ENCODE results near the gene KRTAP10-3. TPM values are rescaled to one million over a fixed set of nuclear protein-coding genes. Genes with fewer than 3 reads are reported as not detected.
A peak's percentile ranks its signal among the peaks of the same experiment; 100 is the strongest.

The KRTAP10-3 gene
- total RNA-seq (not detected), polyA plus RNA-seq (not detected)

- ATAC-seq (no peak), FAIRE-seq (no peak), DNase-seq (no peak)
- TF ChIP-seq CTCF (IDR thresholded peaks at IDR 0.05), result no peak
- Histone ChIP-seq H3K36me3 (no peaks in the 10 kb centered on the region), H3K4me3 (no peak within 1 kb of the TSS), H3K27me3 (peaks cover 0 to 15% (median 0%) of the 10 kb centered on the region in 4 donors), H3K9me3 (no peaks in the 10 kb centered on the region), H3K27ac (no peak within 1 kb of the TSS), H3K4me1 (no peaks in the 10 kb centered on the region)
- 53 to 59% methylated on average over 5 of the region's 5 CpGs for WGBS, 2 donors
- intact Hi-C loops (cut with DNase I), result no loop called here
These were observed at the start of gene KRTAP10-3 for GRCh38 chr21:44558695-44559094. Gene KRTAP10-3 (minus strand): TSS chr21:44558795. CDS start chr21:44558715, 80 bp downstream.

- no peak for FAIRE-seq
These were observed 47.9 kb upstream of the KRTAP10-3 start for GRCh38 chr21:44606495-44606894.

GRCh38 chr21:44603911-44604310 lies 45.3 kb upstream of the KRTAP10-3 start:
- no peak for FAIRE-seq
- H3K4me3 ChIP-seq, result no peak overlapping the region
- no peak for DNase-seq
- no peaks in the 10 kb centered on the region for H3K9me3 ChIP-seq
- ATAC-seq, result no peak
- H3K27me3 ChIP-seq, result peaks cover 0 to 4% (median 0%) of the 10 kb centered on the region in 4 donors
- TF ChIP-seq CTCF (IDR thresholded peaks at IDR 0.05), result no peak
- H3K4me1 ChIP-seq, result no peaks in the 10 kb centered on the region
- intact Hi-C loops (cut with DNase I), result no loop called here
- no peaks in the 10 kb centered on the region for H3K36me3 ChIP-seq
- 71 to 77% methylated on average over 8 of the region's 8 CpGs for WGBS, 2 donors
- H3K27ac ChIP-seq, result no peak overlapping the region

More at GRCh38 chr21:44606495-44606894, 47.9 kb upstream of the KRTAP10-3 start:
- 57 to 68% methylated on average over 4 of the region's 4 CpGs for WGBS, 2 donors
- intact Hi-C loops (cut with DNase I), result no loop called here
- no peak for TF ChIP-seq CTCF (IDR thresholded peaks at IDR 0.05)
- no peaks in the 10 kb centered on the region for H3K9me3 ChIP-seq
- ATAC-seq (no peak), DNase-seq (no peak)
- no peak overlapping the region for H3K27ac ChIP-seq
- no peaks in the 10 kb centered on the region for H3K4me1 ChIP-seq
- peaks cover 0 to 4% (median 0%) of the 10 kb centered on the region in 4 donors for H3K27me3 ChIP-seq
- no peaks in the 10 kb centered on the region for H3K36me3 ChIP-seq
- no peak overlapping the region for H3K4me3 ChIP-seq

GRCh38 chr21:44603109-44603875 lies 44.7 kb upstream of the KRTAP10-3 start:
- ATAC-seq, result no peak
- DNase-seq, result peak in 1 of 6 donors; percentile 26
- peaks cover 0 to 4% (median 0%) of the 10 kb centered on the region in 4 donors for H3K27me3 ChIP-seq
- intact Hi-C loops (cut with DNase I), result no loop called here
- H3K4me1 ChIP-seq, result no peaks in the 10 kb centered on the region
- H3K36me3 ChIP-seq, result no peaks in the 10 kb centered on the region
- FAIRE-seq, result no peak
- no peak for TF ChIP-seq CTCF (IDR thresholded peaks at IDR 0.05)
- H3K27ac ChIP-seq, result no peak overlapping the region
- 40 to 41% methylated on average over 16 to 17 of the region's 17 CpGs for WGBS, 2 donors
- no peak overlapping the region for H3K4me3 ChIP-seq
- H3K9me3 ChIP-seq, result no peaks in the 10 kb centered on the region

GRCh38 chr21:44602463-44602850 lies 43.9 kb upstream of the KRTAP10-3 start:
- DNase-seq, result no peak
- H3K27ac ChIP-seq, result no peak overlapping the region
- WGBS, 2 donors, result 55 to 66% methylated on average over 20 of the region's 21 CpGs
- no peak for FAIRE-seq
- H3K27me3 ChIP-seq, result peaks cover 0 to 4% (median 0%) of the 10 kb centered on the region in 4 donors
- no peaks in the 10 kb centered on the region for H3K36me3 ChIP-seq
- no peak for TF ChIP-seq CTCF (IDR thresholded peaks at IDR 0.05)
- ATAC-seq, result no peak
- H3K9me3 ChIP-seq, result no peaks in the 10 kb centered on the region
- H3K4me1 ChIP-seq, result no peaks in the 10 kb centered on the region
- intact Hi-C loops (cut with DNase I), result no loop called here
- H3K4me3 ChIP-seq, result no peak overlapping the region

All from pancreas (tissue), 10 donors.